Activated CD8-positive, alpha-beta memory T cell treated with anti-CD3 and anti-CD28 coated beads, Interleukin-2, amount 50 U/mL, for 1 hour (primary cell): ENCODE data around the gene KDM8.

Source experiments
- DNase-seq: peaks from one replicate; pipeline ENCODE4 v3.0.0-alpha.2; 2020; ENCODE audit errors: extremely low read depth

The KDM8 gene

DNA sequence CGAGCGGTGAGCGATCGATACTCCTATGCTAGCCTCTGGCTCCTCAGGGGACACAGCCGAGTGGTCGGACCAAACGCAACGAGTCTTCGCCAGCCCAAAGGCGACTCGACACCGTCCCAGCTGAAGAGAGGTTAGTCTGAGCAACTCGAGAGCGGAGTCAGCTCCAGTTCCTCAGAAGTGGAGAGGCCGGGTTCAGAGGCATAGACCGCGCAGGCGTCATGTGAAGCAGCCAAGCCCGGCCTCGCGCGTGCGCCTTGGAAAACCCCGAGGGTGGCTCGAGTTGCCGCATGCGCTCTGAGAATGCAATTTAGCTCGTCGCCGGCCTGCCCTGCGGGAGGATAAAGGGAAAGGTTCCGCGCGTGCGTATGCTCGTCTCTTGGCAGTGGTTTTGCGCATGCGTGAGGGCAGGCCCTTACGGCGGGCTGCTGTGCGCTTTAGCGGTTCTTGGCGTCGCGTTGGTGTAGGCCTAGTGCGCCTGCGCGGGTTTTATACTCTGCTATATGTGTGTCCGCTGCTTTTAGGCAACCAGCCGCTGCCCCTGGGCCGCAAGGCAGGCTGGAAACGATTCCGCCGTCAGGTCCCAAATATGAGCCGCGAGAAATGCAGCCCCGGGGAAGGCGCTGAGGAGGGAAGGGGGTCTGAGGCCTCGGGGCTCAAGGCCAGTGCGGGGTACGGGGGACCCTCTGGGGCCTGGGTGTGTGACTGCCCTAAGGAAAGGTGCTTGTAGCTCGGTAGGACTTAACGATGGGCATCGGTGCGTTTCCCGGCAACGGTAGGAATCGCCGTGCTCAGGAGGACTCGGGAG, at the start of gene KDM8:
Gene KDM8 (plus strand): TSS at position 20 of the 805 bp plus-strand sequence. CDS start 6,598 bp downstream, outside the sequence.
- peak; percentile 100 for DNase-seq

DNA sequence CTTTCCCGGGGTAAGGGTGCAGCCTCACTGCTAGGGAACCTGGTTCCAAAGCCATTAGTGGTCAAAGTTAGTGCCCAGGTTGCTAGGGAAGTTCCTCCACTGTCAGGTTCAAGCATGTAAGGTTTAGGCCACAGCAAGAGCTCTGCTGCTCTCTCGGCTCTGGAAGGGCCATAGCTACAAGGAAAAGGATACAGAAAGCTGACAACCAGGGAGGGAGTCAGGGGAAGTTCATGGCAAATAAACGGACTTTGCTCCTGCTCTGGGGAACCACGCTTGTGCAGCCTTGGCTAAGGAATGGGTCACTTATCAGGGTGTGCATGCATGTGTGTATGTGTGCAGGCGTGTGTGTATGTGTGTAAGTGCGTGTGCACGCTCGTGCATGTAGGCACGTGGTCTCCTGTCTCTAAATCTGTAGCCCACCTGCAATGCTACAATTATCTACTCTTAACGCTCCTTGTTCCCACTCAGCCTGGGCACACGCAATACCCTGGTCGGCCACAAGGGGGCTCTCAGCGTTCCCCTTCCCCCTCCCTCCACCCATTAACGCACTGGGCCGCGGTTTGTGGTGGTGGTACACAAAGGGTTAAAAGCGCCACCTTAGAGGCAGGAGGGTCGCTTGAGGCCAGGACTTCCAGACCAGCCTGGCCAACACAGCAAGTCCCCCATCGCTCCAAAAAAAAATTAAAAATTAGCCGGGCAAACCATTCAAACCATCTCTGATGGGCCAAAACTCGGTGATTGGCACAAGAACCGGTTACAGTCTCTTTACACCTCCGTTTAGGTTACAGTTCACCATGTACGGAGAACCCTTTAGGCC, 48.4 kb upstream of the KDM8 start:
- no peak for DNase-seq

DNA sequence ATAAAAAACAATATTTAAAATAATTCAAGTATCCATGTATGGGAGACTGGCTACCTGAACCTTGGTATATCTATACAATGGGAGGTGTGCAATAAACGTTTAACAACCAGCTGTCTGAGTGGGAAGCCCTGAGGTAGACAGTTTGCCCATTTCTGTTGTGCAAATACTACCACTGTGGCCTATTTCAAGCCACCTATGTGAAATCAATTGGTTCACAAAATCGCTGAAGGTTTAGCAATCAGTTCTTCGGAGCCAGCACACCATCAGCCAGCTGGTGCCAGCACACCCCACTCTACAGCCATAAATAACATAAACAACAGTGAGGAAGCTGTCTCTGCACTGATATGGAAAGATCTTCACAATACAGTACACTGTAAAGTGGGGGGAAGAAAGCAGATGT, 46.7 kb upstream of the KDM8 start:
- DNase-seq: no peak

DNA sequence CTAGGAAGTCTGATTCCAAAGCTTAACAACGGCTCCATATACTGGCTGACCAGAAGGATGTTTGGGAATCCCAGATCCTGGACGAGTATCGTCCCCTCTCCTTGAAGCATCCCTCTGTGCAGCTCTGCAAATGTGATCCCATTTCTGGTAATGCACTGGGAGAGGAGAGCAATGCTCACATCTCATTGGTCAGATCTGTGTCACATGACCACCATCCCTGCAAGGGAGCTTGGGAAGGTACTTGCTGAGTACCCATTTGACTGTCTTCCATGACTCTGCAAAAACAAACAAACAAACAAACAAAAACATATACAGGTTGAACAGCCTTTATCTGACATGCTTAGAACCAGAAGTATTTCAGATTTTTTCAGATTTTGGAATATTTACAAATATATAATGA, 41.9 kb upstream of the KDM8 start:
- DNase-seq: no peak

DNA sequence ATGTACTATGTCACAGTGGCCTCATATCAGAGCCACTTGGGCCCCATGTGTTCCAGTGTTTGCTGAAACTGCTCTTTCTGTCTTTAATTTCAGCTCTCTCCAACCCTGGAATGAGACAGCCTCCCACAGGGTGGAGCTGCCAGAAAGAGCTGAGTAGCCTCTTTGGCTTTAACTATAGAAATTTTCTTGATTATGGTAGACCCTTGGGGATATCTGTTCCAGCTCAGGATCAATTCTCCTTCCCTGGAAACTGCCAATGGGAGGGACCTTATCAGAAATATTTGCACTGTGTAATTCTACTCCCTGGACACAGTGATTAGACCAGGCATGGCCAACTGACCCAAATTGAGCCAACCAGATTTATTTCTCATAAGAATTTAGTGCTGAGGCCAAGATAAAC, 39.0 kb upstream of the KDM8 start:
- DNase-seq: no peak

DNA sequence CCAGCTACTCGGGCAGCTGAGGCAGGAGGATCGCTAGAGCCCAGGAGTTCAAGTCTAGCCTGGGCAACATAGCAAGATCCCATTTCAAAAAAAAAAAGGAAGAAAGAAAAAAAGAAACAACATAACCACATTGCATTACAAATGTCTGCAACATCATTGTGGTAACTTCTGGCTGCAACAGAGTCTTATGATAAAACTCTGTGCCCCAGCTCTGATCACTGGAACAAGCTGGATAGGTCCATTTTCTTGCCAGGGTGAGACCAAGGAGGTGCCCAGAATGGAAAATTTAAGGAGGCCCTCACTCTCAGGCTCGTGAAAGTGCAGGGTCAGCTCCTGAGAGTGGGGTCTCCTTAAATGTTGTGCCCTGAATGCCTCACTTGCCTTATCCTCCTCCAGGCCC, 37.8 kb upstream of the KDM8 start:
- DNase-seq: no peak

DNA sequence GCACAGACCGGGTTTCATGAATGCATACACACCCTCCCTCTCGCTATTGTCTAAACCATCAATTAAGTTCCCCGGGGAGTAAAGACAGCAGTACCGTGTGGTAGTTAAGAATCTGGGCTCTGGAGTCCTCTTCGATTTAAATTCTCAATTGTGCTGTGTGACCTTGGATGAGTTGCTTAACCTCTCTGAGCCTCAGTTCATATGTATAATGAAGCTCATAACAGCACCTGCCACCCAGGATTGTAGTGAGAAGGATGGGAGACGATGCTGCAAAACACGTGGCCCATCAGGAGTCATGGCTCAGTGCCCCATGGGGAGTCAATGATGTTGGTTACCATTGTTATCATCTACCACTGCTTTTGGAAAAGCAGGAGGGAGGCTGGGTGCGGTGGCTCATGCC, 34.5 kb upstream of the KDM8 start:
- no peak for DNase-seq

DNA sequence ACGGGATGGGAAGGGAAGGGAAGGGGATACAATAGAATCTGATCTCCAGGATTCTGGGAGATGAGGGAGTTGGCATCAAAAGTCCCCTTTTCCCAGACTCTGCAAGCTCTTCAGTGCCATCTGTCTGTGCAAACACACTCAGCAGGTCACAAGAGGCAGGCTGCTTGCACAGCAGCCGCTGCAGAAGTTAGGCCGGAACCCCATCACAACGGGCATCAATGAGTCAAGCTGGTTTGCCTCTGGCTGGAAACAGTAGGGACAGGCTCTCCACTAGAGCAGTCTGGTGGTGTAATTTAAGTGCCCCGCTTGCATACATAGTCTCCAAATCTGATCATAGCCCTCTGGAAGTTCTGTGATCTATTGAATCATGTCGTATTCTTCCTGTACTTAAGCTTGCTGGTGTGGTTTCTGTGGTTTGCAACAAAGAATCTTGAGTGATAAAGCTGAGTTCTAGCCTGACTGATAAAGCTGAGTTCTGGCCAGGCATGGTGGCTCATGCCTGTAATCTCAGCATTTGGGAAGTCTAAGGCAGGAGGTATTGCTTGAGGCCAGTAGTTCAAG, 33.7 kb upstream of the KDM8 start:
- DNase-seq: peak; percentile 76

DNA sequence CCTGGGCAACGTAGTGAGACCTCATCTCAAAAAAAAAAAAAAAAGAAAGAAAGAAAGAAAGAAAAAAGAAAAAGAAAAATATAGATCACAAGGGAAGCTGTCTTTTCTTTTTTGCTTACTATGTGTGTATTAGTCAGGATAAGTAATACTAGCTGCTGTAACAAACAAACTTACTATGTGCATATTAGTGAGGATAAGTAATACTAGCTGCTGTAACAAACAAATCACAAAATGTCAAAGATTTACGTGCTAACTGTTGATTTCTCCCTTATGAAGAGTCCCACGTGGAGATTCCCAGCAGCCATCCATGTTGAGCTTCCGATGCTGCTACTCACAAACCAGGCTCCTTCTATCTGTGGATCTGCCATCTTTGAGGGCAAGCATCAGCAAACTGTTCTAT, 31.7 kb upstream of the KDM8 start:
- no peak for DNase-seq

DNA sequence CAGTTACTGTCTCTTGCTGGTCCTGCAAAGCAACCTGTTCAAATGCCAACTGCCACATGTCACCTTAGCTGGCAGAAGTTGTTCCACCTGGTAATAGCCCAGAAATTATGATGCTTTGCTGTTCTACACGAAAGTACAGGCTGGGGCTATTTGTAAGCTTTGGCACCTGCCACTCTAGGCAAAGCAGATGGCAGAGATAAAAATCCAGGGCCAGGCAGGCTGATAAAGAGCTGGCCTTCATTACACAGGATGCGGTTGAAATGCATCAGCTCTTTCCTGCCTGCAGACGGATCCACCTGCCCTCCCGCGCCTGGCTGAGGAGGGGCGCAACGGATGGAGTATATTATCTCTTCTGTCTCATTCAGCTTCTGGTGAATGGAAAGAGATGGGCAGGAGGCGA, 29.3 kb upstream of the KDM8 start:
- DNase-seq: peak; percentile 31

DNA sequence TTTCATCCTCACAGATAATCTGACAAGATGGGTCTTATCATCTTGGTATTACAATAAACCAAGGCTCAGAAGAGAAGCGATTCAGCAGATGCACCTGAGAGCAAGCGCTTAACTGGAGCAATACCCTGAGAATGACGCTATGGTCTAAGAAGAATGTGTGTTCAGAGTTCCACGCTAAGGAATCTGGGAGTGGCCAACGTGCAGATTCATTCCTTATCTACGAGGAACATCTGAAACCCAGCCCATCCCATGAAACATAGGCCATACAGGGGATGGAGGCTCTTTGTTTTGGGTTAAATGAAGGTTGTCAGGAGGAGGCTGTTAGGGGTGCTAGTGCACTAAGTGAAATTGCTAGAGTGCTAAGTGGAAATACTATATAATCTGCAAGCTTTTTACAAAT, 28.5 kb upstream of the KDM8 start:
- no peak for DNase-seq

DNA sequence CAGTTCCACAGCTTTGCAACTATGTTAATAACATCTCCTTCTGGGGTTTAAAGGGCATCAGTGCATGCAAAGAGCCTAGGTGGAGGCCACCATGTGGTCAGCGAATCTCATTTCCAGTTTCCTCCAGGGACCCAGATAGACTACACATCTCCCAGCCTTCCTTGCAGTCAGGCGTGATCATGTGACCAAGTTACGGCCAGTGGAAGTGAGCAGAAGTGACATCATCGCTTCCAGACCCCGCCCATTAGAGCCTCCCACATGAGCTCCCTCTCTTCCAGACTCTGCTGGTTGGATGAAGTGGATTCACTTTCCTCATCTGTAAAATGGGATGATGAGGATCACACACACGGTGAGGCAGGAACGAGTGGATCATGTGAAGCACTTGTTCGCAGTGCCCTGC, 27.4 kb upstream of the KDM8 start:
- DNase-seq: no peak

DNA sequence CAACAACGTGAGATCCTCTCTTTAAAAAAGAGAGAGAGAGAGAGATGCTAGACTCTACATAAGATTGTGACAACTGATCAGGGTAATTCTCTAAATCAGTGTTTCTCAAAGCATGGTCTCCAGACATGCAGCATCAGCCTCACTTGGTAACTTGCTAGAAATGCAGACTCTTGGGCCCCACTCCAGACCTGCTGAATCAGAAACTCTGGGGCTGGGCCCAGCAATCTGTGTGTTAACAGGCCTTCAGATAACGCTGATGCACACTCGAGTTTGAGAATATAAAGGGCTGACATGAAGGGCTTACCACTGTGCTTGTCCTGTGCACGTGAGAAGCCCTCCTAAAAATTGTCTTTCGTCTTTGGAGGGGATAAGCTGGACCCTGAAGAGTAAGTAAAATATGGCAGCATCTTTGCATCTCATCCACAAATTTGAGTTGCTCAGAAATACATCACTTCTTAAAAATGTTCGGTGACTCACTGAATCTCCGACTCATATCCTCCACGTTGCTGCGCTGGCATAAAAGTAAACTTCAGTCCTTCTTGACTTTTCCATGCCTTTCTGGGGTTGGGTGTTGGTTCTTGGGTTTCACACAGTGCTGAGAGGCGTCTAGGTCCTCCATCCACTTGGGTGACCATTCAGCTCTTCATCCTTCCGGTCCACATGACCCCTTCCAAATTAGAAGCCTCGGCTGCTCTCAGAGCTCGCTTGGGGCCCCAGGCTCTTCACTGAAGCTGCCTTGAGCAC, 26.1 kb upstream of the KDM8 start:
- DNase-seq: no peak

DNA sequence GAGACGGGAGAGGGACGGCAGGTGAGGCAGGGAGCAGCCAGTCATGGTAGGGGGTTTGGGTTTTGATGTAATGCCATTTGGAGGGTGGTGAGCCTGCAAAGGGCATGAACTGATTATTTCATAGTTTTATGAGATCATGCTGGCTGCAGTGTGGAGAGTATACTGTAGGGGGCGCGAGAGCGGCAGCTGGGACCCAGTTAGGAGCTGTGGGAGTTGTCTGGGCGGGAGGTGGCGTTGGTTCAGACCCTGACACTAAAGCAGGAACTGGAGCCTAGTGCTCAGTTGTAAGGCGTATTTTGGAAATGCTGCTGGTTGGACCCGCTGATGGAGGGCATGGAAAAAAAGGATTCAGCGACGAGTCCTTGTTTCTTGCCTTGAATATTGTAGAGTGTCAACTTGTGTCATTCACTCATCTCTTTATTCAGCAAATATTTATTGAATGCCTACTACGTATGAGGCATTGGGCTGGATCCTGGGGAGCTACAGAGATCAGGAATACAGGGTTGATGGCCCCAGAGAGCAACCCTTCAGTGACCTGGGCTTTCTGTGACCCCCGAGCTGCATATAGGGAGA, 23.7 kb upstream of the KDM8 start:
- peak; percentile 73 for DNase-seq

DNA sequence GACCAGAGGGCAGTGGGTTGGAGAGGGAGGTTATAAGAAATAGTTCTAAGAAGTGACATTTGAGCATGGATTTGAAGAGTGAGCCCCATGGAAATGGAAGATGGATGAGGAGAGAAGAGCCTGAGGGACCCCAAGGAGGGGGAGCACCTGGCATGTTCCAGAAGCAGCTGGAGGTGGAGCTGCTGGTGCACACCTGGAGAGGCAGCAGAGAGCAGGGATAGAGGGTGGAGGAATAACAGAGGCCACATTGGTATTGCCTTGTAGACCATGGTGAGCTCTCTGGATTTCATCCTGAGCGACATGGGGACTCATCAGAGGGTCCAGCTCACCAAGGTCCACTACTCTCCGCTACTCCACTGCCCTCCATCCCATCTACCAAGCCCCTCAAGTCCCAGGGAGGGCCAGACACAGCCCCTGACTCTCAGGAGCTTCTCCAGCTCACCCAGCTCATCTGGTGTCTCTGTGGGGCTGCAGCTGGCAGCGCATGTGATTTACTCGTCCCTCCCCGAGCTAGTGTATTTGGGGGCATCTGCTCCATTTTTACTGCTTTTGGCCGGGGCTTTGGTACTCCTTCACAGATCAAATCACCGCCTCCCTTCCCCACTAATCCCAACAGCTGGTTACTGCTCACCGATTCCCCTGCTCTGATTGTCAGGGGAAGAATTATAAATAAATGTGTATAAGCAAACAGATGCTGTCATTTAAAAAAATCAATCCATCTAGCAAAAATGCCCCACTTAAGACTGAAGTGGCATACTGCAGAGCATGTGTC, 22.1 kb upstream of the KDM8 start:
- no peak for DNase-seq

DNA sequence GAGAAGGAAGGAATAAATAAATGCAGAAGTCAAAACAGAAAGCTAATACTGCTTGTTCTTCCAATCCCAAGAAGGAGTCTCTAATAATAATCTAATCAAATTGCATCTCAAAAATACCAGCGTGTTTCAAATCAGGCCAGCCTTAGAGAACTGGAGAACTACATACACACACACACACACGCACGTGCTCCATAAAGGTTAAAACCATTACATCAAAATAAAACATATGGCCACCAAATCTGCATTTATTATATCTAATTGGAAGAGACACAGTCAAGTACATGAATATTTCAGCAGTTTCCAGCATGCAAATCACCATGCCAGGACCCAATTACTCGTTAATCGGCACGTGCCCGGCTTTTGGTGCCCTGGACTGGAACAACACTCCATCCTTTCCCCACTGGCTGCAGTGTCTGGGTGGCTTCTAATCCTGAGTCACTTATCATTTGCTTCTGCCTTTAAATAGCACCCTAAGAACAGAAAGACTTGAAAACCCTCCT, 20.4 kb upstream of the KDM8 start:
- no peak for DNase-seq

DNA sequence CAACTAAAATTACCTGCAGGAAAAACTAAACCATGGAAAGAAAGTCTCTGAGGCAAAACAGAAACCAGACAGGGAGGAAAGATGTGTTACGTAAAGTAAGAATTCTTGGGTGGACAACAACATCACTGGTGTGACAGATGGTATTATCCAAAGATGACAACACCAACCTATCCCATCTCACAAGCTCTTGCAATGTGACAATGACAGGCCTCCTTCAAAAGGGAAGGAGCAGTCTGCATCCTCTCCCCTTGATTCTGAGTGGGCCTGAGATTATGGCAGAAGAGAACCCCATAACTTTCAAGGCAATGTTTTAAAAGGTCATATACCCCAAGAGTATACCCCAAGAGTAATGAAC, 17.6 kb upstream of the KDM8 start:
- no peak for DNase-seq

DNA sequence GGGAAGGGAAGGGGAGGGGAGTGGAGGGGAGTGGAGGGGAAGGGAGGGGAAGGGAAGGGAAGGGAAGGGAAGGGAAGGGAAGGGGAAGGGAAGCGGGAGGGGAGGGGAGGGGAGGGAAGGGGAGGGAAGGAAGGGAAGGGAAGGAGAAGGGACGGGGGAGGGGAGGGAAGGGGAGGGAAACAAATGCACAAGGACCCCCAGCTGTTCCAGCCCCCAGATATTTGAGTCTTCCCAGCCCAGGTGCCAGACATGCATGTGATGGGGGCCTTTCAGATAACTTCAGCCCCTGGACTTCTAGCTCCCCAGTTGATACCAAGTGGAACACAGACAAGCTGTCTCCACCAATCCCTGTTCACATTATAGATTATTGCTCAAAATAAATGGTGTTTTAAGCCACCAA, 14.7 kb upstream of the KDM8 start:
- DNase-seq: no peak

DNA sequence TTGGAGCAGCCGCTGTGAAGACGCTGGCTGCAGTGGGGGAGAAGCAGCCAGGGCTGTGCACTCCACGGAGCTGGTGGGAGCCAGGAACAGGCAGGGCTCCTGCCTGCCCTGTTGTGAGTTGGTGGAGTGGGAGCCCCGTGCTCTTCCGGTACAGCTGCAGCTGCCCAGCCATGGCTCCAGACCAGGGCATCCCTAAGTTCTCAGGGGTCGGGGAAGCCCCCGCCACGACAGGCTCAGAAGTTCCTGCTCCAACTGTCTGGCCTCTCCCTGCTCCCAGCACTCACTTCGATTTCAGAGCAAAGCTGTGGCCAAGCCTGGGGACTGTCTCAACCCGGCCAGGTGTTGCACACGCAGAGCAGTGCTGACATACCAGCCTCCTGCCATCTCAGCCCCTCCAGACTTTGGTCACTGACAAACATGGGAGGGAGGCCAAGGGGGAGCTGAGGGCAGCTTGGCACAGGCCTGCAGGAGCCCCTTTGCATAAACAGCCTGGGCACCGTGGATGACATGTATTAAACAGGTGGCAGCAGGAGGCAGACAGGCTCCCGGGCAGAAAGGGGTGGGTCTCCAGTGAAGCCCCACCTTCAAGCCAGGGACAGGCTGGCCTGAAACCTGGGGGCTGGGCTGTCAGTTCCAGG, 13.9 kb upstream of the KDM8 start:
- DNase-seq: no peak

DNA sequence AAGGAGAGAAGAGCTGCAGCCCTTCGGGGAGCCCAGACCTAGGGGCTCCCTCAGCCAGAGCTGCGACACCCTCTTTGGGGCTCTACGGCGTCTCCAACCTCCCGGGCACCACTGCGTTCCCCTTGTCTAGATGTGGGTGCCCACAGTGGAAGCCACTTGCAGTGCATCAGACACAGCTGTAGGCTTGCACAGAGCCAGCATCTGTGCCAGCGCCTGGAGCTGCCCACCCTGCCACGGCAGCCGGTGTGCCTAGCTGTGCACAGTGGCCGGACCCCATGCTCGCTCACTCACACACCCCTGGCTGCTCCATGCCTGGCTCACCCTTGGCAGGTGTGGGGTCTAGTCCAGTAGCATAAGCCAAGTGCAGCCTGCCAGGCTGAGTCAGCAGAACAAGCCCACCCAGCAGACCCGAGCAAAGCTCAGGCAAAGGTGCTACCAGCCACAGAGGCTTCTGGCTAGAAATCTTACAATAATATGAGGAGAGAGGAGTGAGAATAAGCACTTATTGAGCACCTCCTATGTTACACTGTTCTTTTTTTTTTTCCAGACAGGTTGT, 12.9 kb upstream of the KDM8 start:
- no peak for DNase-seq
